K562 (cell line): ENCODE results near the gene C15orf61.

Experiments
- POLR2A ChIP-seq: fragments of 450-650 bp; conservative IDR thresholded peaks from 2 replicates; pipeline ENCODE4 v1.6.1; 2016
- SMAD1 ChIP-seq: fragments of 150-350 bp; IDR thresholded peaks from 2 replicates; pipeline ENCODE4 v1.6.1; 2014; ENCODE audit warnings: low read length, low read depth; ENCODE audit not compliant: partially characterized antibody
- SRF ChIP-seq, 2 experiments: fragments of 250-450, 450-650 bp in 1 of 2; sonication (Bioruptor Pico) in 1 of 2; sonication (generic) in 1 of 2; formaldehyde crosslinking; IDR thresholded peaks; 2 replicates each; pipeline versions ENCODE4 v1.5.0 to v1.5.1; 2020 to 2022; ENCODE audit warnings: mild to moderate bottlenecking in 1 of 2, missing genetic modification reagents in 1 of 2
- TRIM24 ChIP-seq, 2 experiments: fragments of 450-650 bp; IDR thresholded peaks; 2 replicates each; pipeline ENCODE4 v1.6.1; 2016
- ZNF24 ChIP-seq: fragments of 450-650 bp; IDR thresholded peaks from 2 replicates; pipeline ENCODE4 v1.6.1; 2016
- TF ChIP-seq, protein P1 (sequence below): sonication (generic); formaldehyde crosslinking; IDR thresholded peaks from 2 replicates; pipeline ENCODE4 v1.8.0; 2022; ENCODE audit warnings: mild to moderate bottlenecking, missing genetic modification reagents, borderline replicate concordance
- TF ChIP-seq, protein P2 (sequence below), 3 experiments: IDR thresholded peaks in 2 of 3; conservative IDR thresholded peaks in 1 of 3; 2 replicates each; pipeline ENCODE4 v1.5.1; 2011 to 2012; ENCODE audit warnings: low read length in 3 of 3, mild to moderate bottlenecking in 3 of 3, control low read depth in 2 of 3, improper control_type of control experiment in 1 of 3, inconsistent platforms in 1 of 3, low read depth in 1 of 3, mixed read lengths in 1 of 3, moderate library complexity in 1 of 3; ENCODE audit not compliant: insufficient read depth in 2 of 3

DNA sequence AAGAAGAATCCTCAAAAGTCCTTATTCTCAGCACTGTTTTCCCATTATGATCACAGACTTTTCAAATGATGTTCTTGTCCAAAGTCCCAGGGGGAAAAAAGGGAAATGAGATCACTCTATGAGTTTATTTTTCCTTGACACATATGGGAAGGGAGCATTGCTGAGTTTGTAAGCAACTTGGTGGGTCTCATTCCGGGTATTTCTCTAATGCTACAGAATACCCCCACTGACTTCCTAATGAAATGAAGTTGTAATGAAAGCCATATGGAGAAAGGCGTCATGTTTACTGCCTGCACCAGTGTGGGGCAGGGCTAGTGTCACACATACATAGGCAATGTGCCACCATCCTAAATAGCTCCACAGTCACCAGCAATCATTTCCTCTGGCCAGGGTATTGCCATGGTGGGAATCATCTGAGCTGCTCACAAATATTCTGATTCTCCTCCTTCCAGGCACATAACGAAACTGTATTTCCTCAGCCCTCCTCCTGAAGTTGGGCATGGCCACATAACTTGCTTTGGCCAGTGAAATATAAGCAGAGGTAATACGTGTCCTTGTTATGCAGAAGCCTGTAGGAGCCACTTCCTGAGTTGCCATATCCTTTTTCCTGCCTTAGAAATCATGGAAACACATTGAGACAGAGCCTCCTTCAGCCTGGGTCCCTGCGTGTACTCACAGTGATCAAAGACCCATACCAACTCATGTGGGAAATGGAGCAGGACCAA is 41.0 kb upstream of the C15orf61 start:
- TF ChIP-seq, protein P1, sequence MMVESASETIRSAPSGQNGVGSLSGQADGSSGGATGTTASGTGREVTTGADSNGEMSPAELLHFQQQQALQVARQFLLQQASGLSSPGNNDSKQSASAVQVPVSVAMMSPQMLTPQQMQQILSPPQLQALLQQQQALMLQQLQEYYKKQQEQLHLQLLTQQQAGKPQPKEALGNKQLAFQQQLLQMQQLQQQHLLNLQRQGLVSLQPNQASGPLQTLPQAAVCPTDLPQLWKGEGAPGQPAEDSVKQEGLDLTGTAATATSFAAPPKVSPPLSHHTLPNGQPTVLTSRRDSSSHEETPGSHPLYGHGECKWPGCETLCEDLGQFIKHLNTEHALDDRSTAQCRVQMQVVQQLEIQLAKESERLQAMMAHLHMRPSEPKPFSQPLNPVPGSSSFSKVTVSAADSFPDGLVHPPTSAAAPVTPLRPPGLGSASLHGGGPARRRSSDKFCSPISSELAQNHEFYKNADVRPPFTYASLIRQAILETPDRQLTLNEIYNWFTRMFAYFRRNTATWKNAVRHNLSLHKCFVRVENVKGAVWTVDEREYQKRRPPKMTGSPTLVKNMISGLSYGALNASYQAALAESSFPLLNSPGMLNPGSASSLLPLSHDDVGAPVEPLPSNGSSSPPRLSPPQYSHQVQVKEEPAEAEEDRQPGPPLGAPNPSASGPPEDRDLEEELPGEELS = no peak
- TF ChIP-seq, protein P2, sequence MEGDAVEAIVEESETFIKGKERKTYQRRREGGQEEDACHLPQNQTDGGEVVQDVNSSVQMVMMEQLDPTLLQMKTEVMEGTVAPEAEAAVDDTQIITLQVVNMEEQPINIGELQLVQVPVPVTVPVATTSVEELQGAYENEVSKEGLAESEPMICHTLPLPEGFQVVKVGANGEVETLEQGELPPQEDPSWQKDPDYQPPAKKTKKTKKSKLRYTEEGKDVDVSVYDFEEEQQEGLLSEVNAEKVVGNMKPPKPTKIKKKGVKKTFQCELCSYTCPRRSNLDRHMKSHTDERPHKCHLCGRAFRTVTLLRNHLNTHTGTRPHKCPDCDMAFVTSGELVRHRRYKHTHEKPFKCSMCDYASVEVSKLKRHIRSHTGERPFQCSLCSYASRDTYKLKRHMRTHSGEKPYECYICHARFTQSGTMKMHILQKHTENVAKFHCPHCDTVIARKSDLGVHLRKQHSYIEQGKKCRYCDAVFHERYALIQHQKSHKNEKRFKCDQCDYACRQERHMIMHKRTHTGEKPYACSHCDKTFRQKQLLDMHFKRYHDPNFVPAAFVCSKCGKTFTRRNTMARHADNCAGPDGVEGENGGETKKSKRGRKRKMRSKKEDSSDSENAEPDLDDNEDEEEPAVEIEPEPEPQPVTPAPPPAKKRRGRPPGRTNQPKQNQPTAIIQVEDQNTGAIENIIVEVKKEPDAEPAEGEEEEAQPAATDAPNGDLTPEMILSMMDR (IDR thresholded peaks at IDR 0.05 in 2 of 3, conservative IDR thresholded peaks at IDR 0.05 in 1 of 3; ENCODE audit: insufficient read depth in 2 of 3, low read depth in 1 of 3, low read length in 3 of 3) = no peak
- no peak for TF ChIP-seq ZNF24
- TF ChIP-seq POLR2A = no peak
- TF ChIP-seq SRF (CRISPR knock-in tag; IDR thresholded peaks at IDR 0.05) = no peak
- TF ChIP-seq TRIM24 (IDR thresholded peaks at IDR 0.05) = no peak
- no peak for TF ChIP-seq SMAD1
